Measurements from ENCODE around the gene APBB1IP.
"Not testable (repeated sequence)": the region's sequence is repeated elsewhere in the genome, so short reads cannot be mapped to it uniquely, and the experiment has no call there.

Gene APBB1IP

DNA sequence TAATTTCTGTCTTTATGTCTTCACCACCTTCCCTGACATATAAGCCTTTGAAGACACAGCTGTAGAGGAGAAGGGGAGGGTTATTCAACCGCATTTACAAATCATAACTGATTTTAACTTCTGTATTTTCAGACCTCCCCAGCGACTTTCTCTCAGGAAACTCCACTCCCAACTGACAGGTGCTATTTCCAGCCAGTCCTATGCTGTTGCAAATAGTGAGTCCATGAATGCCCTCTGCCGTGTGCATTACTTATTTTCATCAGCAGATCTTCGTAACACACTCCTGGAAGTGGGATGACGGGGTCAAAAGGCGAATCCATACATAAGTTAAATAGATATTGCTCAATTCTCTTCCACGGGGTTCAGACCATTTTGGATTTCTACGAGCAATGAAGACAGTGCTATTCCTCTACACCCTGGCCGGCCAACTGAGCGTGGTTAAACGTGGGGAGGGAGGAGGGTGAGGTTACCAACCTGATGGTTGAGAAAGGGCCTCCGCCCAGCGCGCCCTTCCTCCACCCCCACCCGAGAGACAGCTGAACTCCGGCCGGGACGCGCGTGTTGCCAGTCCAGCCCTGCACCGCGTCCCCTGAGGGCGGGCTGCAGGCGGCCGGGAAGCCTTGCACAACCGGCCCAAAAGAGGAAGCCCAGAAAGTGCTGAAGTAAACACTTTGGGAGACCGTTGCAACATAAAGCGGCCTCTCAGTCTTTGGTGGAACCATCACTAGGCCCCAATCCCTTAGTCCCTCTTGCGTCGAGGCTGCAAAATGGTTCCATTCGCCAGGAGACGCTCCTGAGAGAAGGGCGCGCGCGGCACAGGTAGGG, at the start of gene APBB1IP:
TSS of gene APBB1IP (plus strand) at position 705 of the 825 bp plus-strand sequence. CDS start 53,986 bp downstream, outside the sequence.
- no peaks in the 10 kb centered on the region for H3K27me3 Mint-ChIP-seq
- peak within 1 kb of the TSS; percentile 94 for H3K4me3 Mint-ChIP-seq
- peaks cover 57% of the 10 kb centered on the region for H3K4me1 Mint-ChIP-seq (ENCODE audit: low read depth)
- no peaks in the 10 kb centered on the region for H3K9me3 Mint-ChIP-seq
- peaks cover 17% of the 10 kb centered on the region for H3K36me3 Mint-ChIP-seq (ENCODE audit: low read depth)
- peak within 1 kb of the TSS; percentile 94 for H3K27ac Mint-ChIP-seq

DNA sequence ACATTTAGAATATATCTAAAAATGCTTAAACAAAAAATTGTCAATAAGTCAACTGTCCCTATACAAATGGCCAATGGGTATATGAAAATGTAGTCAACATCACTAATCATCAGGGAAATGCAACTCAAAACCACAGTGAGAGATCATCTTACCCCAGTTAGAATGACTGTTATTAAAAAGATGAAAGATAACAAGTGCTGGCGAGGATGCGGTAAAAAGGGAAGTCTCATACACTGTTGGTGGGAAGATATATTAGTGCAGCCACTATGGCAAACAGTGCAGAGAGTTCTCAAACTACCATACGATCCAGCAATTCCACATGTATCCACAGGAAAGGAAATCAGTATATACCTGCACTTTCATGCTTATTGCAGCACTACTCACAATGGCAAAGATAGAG, 48.6 kb upstream of the APBB1IP start:
- no peaks in the 10 kb centered on the region for H3K9me3 Mint-ChIP-seq
- H3K4me3 Mint-ChIP-seq: no peak overlapping the region
- peaks cover 4% of the 10 kb centered on the region for H3K36me3 Mint-ChIP-seq (ENCODE audit: low read depth)
- no peak overlapping the region for H3K27ac Mint-ChIP-seq
- H3K27me3 Mint-ChIP-seq: peaks cover 19% of the 10 kb centered on the region
- H3K4me1 Mint-ChIP-seq (ENCODE audit: low read depth): peaks cover 10% of the 10 kb centered on the region

DNA sequence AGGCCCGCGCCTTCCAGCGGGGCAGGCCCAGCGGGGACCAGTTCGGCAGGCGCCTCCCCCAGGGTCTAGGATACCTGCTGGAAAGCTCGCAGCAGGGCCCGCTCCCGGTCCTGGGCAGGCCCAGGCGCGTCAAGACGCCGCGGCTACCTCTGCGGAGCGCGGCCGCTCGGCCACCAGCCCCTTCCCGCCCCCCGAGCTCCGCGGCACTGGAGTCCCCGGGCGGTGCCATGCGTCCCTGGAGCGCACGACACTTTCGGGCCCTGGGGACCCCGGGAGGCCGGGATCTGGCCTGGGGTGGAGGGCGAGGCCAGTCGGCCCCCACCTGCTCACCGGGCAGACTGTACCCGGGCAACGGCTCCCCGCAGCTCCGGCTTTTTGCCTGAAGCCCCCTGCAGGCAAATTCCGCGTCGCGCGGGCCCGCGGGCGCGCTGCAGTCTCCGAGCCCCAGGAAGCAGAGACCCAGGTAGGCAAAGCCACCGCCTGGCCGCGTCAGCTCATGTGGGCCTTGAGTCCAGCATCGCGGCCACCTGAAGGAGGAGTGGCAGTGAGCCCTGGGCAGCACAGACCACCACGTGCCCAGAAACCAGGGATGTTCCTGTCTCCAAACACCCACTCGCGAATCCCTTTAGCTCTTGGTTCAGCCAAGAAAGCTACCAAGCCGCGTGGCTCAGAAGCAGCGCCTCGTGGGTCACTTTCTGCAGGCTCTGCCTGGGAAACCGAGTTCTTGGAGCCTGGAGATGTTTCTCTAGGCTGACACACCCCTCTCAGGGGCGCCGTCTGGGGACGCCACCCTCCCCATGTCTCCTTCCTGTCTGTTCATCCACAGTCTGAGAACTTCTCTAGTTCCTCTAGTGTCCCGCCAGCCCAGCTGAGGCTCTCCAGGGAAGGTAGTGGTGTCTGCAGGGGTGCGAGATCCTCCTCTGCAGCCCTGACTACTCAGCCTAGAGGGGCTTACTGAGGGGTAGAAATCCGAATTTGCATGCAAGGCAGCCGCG, 46.1 kb upstream of the APBB1IP start:
- Mint-ChIP-seq H3K27me3 (peaks cover 19% of the 10 kb centered on the region), H3K4me3 (peak overlapping the region; percentile 50)

DNA sequence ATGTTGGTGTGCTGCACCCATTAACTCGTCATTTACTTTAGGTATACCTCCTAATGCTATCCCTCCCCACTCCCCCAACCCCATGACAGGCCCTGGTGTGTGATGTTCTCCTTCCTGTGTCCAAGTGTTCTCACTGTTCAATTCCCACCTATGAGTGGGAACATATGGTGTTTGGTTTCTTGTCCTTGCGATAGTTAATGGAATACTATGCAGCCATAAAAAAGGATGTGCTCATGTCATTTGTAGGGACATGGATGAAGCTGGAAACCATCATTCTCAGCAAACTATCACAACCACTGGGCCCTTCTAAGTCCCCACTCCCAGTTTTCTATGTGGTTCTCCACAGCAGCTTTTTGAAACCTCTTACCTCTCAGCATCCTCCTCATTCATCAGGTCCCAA, 39.8 kb upstream of the APBB1IP start:
- not testable (repeated sequence) for H3K36me3 Mint-ChIP-seq (ENCODE audit: low read depth); H3K4me3 Mint-ChIP-seq; H3K9me3 Mint-ChIP-seq; H3K27ac Mint-ChIP-seq; H3K27me3 Mint-ChIP-seq; H3K4me1 Mint-ChIP-seq (ENCODE audit: low read depth)

More for the DNA sequence above, 46.1 kb upstream of the APBB1IP start:
- Mint-ChIP-seq H3K36me3 (ENCODE audit: low read depth) (peaks cover 4% of the 10 kb centered on the region), H3K4me1 (ENCODE audit: low read depth) (peaks cover 6% of the 10 kb centered on the region), H3K27ac (no peak overlapping the region), H3K9me3 (no peaks in the 10 kb centered on the region)

- Mint-ChIP-seq H3K27me3 (no peaks in the 10 kb centered on the region), H3K36me3 (ENCODE audit: low read depth) (no peaks in the 10 kb centered on the region), H3K4me3 (no peak overlapping the region), H3K9me3 (no peaks in the 10 kb centered on the region), H3K4me1 (ENCODE audit: low read depth) (peaks cover 12% of the 10 kb centered on the region), H3K27ac (no peak overlapping the region)
Measured at GRCh38 chr10:26407406-26407969, 30.7 kb upstream of the APBB1IP start.

GRCh38 chr10:26408858-26409494, 29.2 kb upstream of the APBB1IP start:
- Mint-ChIP-seq H3K27ac (no peak overlapping the region), H3K4me3 (no peak overlapping the region), H3K9me3 (no peaks in the 10 kb centered on the region), H3K27me3 (no peaks in the 10 kb centered on the region), H3K36me3 (ENCODE audit: low read depth) (no peaks in the 10 kb centered on the region), H3K4me1 (ENCODE audit: low read depth) (peaks cover 12% of the 10 kb centered on the region)

GRCh38 chr10:26410356-26410755, 27.8 kb upstream of the APBB1IP start:
- H3K9me3 Mint-ChIP-seq: no peaks in the 10 kb centered on the region
- H3K4me3 Mint-ChIP-seq: no peak overlapping the region
- no peaks in the 10 kb centered on the region for H3K27me3 Mint-ChIP-seq
- no peak overlapping the region for H3K27ac Mint-ChIP-seq
- no peaks in the 10 kb centered on the region for H3K36me3 Mint-ChIP-seq (ENCODE audit: low read depth)
- H3K4me1 Mint-ChIP-seq (ENCODE audit: low read depth): peaks cover 12% of the 10 kb centered on the region

- no peaks in the 10 kb centered on the region for H3K27me3 Mint-ChIP-seq
- no peaks in the 10 kb centered on the region for H3K36me3 Mint-ChIP-seq (ENCODE audit: low read depth)
- no peak overlapping the region for H3K4me3 Mint-ChIP-seq
- H3K9me3 Mint-ChIP-seq: no peaks in the 10 kb centered on the region
- peaks cover 6% of the 10 kb centered on the region for H3K4me1 Mint-ChIP-seq (ENCODE audit: low read depth)
- no peak overlapping the region for H3K27ac Mint-ChIP-seq
Measured at GRCh38 chr10:26412932-26413331, 25.2 kb upstream of the APBB1IP start.

- H3K4me1 Mint-ChIP-seq (ENCODE audit: low read depth): peaks cover 4% of the 10 kb centered on the region
- no peaks in the 10 kb centered on the region for H3K9me3 Mint-ChIP-seq
- H3K36me3 Mint-ChIP-seq (ENCODE audit: low read depth): no peaks in the 10 kb centered on the region
- no peak overlapping the region for H3K4me3 Mint-ChIP-seq
- H3K27ac Mint-ChIP-seq: no peak overlapping the region
- H3K27me3 Mint-ChIP-seq: no peaks in the 10 kb centered on the region
Measured at GRCh38 chr10:26413375-26413774, 24.8 kb upstream of the APBB1IP start.

DNA sequence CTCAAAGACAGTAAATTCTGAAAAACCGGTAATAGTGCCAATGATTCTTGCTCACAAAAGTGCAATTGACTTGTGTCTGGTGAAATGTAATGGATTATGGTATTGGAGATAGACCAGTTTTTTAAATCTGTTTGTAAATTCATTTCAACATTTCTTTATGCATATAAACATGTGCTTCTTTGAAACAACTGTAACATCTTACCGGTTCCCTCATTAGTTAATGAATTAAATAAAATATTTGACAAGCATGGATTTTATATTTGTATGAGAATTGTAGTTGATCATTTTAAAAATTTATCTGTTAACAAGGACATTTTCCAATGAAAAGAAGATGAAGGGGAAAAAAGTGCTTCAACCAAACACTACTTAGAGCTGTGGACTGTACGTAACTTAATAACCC, 21.0 kb upstream of the APBB1IP start:
- Mint-ChIP-seq H3K9me3 (no peaks in the 10 kb centered on the region), H3K4me3 (no peak overlapping the region), H3K36me3 (ENCODE audit: low read depth) (no peaks in the 10 kb centered on the region), H3K27me3 (no peaks in the 10 kb centered on the region), H3K4me1 (ENCODE audit: low read depth) (no peaks in the 10 kb centered on the region), H3K27ac (no peak overlapping the region)

- no peaks in the 10 kb centered on the region for H3K27me3 Mint-ChIP-seq
- peaks cover 3% of the 10 kb centered on the region for H3K9me3 Mint-ChIP-seq
- H3K4me3 Mint-ChIP-seq: no peak overlapping the region
- no peaks in the 10 kb centered on the region for H3K4me1 Mint-ChIP-seq (ENCODE audit: low read depth)
- H3K27ac Mint-ChIP-seq: no peak overlapping the region
- no peaks in the 10 kb centered on the region for H3K36me3 Mint-ChIP-seq (ENCODE audit: low read depth)
Measured at GRCh38 chr10:26422977-26423376, 15.2 kb upstream of the APBB1IP start.

- H3K27ac Mint-ChIP-seq: no peak overlapping the region
- no peaks in the 10 kb centered on the region for H3K36me3 Mint-ChIP-seq (ENCODE audit: low read depth)
- H3K4me1 Mint-ChIP-seq (ENCODE audit: low read depth): no peaks in the 10 kb centered on the region
- peaks cover 3% of the 10 kb centered on the region for H3K9me3 Mint-ChIP-seq
- no peaks in the 10 kb centered on the region for H3K27me3 Mint-ChIP-seq
- no peak overlapping the region for H3K4me3 Mint-ChIP-seq
Measured at GRCh38 chr10:26423722-26424121, 14.4 kb upstream of the APBB1IP start.

- Mint-ChIP-seq H3K27me3 (no peaks in the 10 kb centered on the region), H3K4me3 (peak overlapping the region; percentile 63), H3K27ac (peak overlapping the region; percentile 85), H3K4me1 (ENCODE audit: low read depth) (peaks cover 27% of the 10 kb centered on the region), H3K9me3 (peaks cover 3% of the 10 kb centered on the region), H3K36me3 (ENCODE audit: low read depth) (no peaks in the 10 kb centered on the region)
Measured at GRCh38 chr10:26430641-26431163, 7.4 kb upstream of the APBB1IP start.

DNA sequence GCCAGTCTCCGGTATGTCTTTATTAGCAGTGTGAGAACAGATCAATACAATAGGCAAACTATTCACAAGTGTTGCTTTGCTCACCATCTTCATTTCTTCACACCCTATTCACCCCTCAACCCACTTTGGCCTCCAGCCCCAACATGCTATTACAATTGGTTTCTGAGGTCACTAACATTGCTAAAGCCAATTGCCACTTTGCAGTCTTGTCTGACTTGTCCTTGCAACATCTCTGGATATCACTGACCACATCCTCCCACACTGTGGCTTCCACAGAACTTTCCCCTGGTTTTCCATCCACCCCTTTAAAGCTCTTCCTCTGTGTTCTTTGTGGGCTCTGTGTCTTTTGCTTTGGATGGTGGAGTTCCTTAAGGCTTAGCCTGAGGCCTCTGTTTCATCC, 5.2 kb upstream of the APBB1IP start:
- Mint-ChIP-seq H3K27me3 (no peaks in the 10 kb centered on the region), H3K9me3 (peaks cover 3% of the 10 kb centered on the region), H3K4me1 (ENCODE audit: low read depth) (peaks cover 48% of the 10 kb centered on the region), H3K4me3 (no peak overlapping the region), H3K27ac (no peak overlapping the region), H3K36me3 (ENCODE audit: low read depth) (no peaks in the 10 kb centered on the region)
